ENCODE data around the gene PRDM16.

PRDM16 gene

DNA sequence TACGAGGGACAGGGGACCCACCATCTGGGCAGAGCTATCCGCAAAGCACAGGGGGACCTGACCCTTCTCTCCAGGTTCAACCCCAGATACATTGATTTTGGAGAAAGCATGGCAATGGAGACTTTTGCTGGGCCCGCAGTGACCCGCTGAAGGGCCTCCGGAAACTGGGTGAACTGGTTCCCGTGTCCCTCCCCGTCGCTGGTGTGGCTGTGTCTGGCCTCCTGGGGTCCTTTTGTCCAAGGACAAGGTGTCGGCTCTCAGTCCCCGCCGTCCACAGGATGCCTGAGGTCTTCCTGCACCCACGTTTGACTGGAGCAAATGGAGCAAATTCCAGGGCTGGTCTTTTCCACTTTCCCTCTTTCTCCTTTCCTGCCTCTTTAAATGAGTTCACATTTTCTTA is 176.3 kb downstream of the PRDM16 start:
- ATAC-seq (replicated peaks), result no peak
- Mint-ChIP-seq H3K4me1 (peaks cover 0 to 4% of the 10 kb centered on the region in 2 donors), H3K27me3 (peaks cover 16 to 37% of the 10 kb centered on the region in 2 donors), H3K36me3 (no peaks in the 10 kb centered on the region), H3K27ac (no peak overlapping the region), H3K9me3 (no peaks in the 10 kb centered on the region), H3K4me3 (no peak overlapping the region)
- DNase-seq, result no peak

DNA sequence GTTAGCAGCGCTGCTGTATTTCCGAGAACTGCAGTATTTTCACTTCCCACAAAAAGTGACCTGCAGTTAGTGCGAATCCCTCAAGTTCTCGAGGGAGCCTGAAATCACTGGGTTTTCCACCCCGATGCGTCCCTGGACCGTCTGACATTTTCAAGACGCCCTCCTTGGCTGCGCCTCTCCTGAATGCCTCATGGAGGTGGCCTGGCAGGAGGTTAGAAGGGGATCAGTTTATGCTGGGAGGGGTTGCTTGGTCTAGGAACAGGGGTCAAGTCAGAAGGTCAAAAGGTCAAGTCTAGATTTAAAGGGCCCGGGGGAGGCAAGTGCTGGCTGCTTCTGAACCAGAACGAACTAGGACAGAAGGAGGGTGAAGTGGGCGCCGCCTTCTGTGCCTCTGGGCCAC is 176.8 kb downstream of the PRDM16 start:
- Mint-ChIP-seq H3K36me3 (no peaks in the 10 kb centered on the region), H3K4me3 (no peak overlapping the region), H3K27me3 (peaks cover 16 to 37% of the 10 kb centered on the region in 2 donors), H3K27ac (no peak overlapping the region), H3K4me1 (peaks cover 0 to 4% of the 10 kb centered on the region in 2 donors), H3K9me3 (no peaks in the 10 kb centered on the region)
- DNase-seq, result no peak
- ATAC-seq (replicated peaks), result no peak

DNA sequence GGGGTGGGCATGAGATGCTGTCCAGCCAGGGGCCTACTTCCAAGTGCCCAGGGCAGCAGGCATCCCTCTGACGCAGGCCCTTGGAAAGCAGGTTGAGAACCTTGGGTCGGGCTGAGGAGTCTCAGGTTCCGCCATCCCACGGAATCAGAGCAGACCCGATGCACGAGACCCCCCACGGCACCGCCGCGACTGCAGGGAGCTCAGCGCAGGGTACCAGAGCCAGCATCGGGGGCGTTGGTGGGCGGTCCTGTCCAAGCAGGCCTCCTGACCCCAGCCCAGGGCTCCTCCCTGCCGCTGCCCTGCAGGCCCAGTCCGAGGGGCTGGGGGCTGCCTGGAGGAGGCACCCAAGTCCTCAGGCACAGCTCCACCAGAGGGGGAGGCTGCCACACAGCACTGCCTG is 177.2 kb downstream of the PRDM16 start:
- Mint-ChIP-seq H3K36me3 (no peaks in the 10 kb centered on the region), H3K4me1 (peaks cover 0 to 4% of the 10 kb centered on the region in 2 donors), H3K27me3 (peaks cover 16 to 37% of the 10 kb centered on the region in 2 donors), H3K27ac (no peak overlapping the region), H3K4me3 (no peak overlapping the region), H3K9me3 (no peaks in the 10 kb centered on the region)
- DNase-seq (no peak), ATAC-seq (replicated peaks) (no peak)

- H3K27ac Mint-ChIP-seq, result no peak overlapping the region
Measured at GRCh38 chr1:3247521-3248121, 178.6 kb downstream of the PRDM16 start.

GRCh38 chr1:3248155-3249141 is 179.4 kb downstream of the PRDM16 start:
- no peak for ATAC-seq (replicated peaks)
- Mint-ChIP-seq H3K4me1 (peaks cover 0 to 4% of the 10 kb centered on the region in 2 donors), H3K9me3 (no peaks in the 10 kb centered on the region), H3K36me3 (no peaks in the 10 kb centered on the region), H3K4me3 (no peak overlapping the region), H3K27me3 (peaks cover 16 to 37% of the 10 kb centered on the region in 2 donors), H3K27ac (no peak overlapping the region)
- DNase-seq, result no peak

More at GRCh38 chr1:3247521-3248121, 178.6 kb downstream of the PRDM16 start:
- Mint-ChIP-seq H3K27me3 (peaks cover 16 to 37% of the 10 kb centered on the region in 2 donors), H3K4me3 (no peak overlapping the region), H3K9me3 (no peaks in the 10 kb centered on the region), H3K36me3 (no peaks in the 10 kb centered on the region), H3K4me1 (peaks cover 0 to 4% of the 10 kb centered on the region in 2 donors)
- DNase-seq, result no peak
- no peak for ATAC-seq (replicated peaks)

- H3K4me1 Mint-ChIP-seq, result peaks cover 0 to 4% of the 10 kb centered on the region in 2 donors
- H3K9me3 Mint-ChIP-seq, result no peaks in the 10 kb centered on the region
- H3K27ac Mint-ChIP-seq, result no peak overlapping the region
- no peak for ATAC-seq (replicated peaks)
- H3K36me3 Mint-ChIP-seq, result no peaks in the 10 kb centered on the region
- no peak for DNase-seq
- H3K27me3 Mint-ChIP-seq, result peaks cover 16 to 37% of the 10 kb centered on the region in 2 donors
- no peak overlapping the region for H3K4me3 Mint-ChIP-seq
Measured at GRCh38 chr1:3249231-3249630, 180.2 kb downstream of the PRDM16 start.

DNA sequence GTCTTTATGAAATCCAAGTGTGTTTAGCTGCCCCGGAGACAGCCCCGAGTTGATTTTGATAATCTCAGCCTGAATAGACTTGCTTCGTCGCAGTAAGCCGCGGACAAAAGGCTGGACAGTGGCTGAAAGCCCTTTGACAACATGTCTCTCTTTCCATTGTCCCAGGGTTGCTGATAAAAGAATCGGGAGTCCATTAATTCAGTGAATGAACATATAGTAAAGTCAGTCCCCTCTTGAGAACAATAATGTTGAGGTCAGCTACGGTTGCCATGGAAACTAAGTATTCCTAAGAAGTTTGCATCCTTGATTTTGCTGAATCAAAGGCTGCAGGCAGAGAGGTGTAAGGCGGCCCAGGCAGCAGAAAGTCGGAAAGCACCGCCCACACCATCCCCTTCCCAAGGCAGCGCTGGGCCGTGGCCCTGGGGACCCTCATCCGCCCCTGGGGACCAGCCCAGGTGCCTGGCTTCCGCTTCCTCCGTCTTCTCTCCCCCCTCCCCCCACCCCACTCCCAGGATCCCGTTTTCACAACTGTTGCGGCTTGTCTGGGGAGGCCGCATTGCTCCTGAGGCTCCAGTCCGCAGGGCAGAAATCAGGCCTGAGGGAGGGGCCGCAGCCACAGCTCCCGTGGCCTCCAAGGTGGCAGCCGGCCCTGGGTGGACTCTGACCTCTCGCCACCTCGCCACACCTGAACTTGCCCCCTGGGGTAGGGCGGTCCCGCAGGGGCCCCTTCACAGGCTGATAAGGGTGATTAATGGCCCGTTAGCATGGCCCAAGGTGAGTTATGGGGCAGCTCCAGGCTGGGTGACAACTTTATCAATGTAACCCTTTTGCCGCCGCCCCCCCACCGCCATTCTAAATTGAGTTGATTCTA is 180.9 kb downstream of the PRDM16 start:
- H3K27ac Mint-ChIP-seq, result no peak overlapping the region
- no peak overlapping the region for H3K4me3 Mint-ChIP-seq
- no peaks in the 10 kb centered on the region for H3K9me3 Mint-ChIP-seq
- peaks cover 0 to 4% of the 10 kb centered on the region in 2 donors for H3K4me1 Mint-ChIP-seq
- H3K27me3 Mint-ChIP-seq, result peaks cover 16 to 37% of the 10 kb centered on the region in 2 donors
- ATAC-seq (replicated peaks) (no peak), DNase-seq (no peak)
- no peaks in the 10 kb centered on the region for H3K36me3 Mint-ChIP-seq

- ATAC-seq (replicated peaks) (no peak), DNase-seq (no peak)
- Mint-ChIP-seq H3K36me3 (no peaks in the 10 kb centered on the region), H3K4me1 (peaks cover 0 to 4% of the 10 kb centered on the region in 2 donors), H3K27me3 (peaks cover 15 to 35% of the 10 kb centered on the region in 2 donors), H3K27ac (no peak overlapping the region), H3K4me3 (no peak overlapping the region), H3K9me3 (no peaks in the 10 kb centered on the region)
Measured at GRCh38 chr1:3250624-3251023, 181.6 kb downstream of the PRDM16 start.

DNA sequence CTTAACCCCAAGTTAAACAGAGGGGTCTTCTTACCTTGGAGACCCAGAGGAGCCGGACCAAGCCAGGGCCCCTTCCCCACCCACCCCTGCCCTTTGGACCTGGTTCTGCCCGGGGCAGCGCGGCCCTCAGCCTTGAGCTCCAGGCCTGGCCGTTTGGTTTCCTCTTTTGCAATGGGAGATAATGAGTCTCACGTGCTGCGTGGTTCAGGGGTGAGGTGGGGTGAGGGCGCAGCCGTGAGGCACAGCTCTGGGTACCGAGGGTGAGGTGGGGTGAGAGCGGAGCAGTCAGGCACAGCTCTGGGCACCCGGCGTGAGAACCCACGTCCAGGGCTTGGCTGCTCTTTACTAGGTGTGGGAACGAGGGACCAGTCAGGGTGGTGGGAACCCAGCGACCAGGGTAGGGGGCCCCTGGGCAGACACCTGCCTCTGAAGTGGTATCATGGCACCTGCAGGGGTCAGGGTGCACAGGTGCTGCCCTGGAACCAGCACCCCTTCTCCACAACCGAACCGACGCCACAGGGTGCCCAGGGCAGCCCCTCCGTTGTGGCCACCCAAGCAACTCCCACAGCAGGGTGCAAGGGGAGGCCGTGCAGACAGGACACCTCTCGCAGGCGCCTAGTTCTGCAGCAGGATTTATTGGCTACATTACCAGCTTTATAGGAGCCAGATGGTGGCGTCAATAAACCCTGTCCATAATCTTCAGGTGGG is 182.2 kb downstream of the PRDM16 start:
- no peaks in the 10 kb centered on the region for H3K36me3 Mint-ChIP-seq
- peaks cover 0 to 4% of the 10 kb centered on the region in 2 donors for H3K4me1 Mint-ChIP-seq
- no peak for ATAC-seq (replicated peaks)
- DNase-seq, result no peak
- H3K9me3 Mint-ChIP-seq, result no peaks in the 10 kb centered on the region
- peaks cover 11 to 31% of the 10 kb centered on the region in 2 donors for H3K27me3 Mint-ChIP-seq
- no peak overlapping the region for H3K4me3 Mint-ChIP-seq
- H3K27ac Mint-ChIP-seq, result no peak overlapping the region

DNA sequence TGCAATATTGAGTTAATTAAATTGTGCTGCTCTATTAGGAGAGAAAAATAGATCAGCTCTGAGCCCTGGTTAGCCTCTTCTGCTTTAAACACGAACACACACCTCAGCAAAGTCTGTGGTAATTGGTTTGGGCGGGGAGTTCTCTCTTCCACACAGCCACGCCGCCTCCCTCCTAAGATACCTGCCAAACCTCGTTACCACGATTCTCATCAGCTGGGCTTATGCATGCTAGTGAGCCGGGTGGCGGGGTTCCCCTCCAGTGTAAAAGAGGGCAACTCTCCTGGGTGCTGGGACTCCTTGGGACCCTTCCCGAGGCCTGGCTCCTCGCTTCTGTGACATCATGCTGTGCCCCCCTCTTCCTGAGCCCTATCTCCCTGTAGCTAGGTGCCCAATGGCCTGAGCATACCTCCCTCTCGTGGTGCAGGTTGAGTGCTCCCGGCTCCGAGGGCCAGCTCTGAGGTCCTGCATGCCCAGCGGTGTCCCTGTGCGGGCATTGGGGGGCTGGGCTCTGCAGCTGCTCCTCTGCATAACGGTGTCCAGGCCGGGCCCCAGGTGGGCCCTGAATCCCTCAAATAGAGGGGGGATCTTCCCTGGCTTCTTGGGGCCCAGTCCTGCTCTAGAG is 182.9 kb downstream of the PRDM16 start:
- peaks cover 10 to 27% of the 10 kb centered on the region in 2 donors for H3K27me3 Mint-ChIP-seq
- DNase-seq, result no peak
- no peak overlapping the region for H3K27ac Mint-ChIP-seq
- peaks cover 0 to 4% of the 10 kb centered on the region in 2 donors for H3K4me1 Mint-ChIP-seq
- no peaks in the 10 kb centered on the region for H3K9me3 Mint-ChIP-seq
- ATAC-seq (replicated peaks), result no peak
- H3K4me3 Mint-ChIP-seq, result no peak overlapping the region
- H3K36me3 Mint-ChIP-seq, result no peaks in the 10 kb centered on the region

- Mint-ChIP-seq H3K9me3 (peaks cover 5 to 6% of the 10 kb centered on the region in 2 donors), H3K27ac (no peak overlapping the region)
- ATAC-seq (replicated peaks), result no peak
Measured at GRCh38 chr1:3255680-3256079, 186.7 kb downstream of the PRDM16 start.

DNA sequence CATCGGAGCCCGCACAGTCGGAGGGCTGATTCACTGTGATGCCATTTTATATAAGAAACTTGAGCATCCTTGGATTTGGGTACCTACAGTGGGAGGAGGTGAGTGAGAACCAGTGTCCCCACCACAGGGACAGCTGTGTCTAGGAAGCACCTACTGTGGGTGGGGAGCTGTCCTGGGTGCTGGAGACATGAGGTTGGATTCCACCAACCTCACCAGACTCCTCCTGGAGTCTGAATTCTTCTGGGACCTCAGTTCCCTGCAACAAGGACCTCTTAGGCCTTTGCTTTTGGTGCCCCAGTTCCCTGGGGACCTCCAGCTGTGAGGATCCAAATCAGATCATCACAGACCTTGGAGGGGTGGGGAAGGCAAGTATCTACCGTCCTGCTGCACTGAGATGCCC is 188.8 kb downstream of the PRDM16 start:
- DNase-seq (no peak), ATAC-seq (replicated peaks) (no peak)
- Mint-ChIP-seq H3K36me3 (no peaks in the 10 kb centered on the region), H3K4me1 (no peaks in the 10 kb centered on the region), H3K9me3 (peaks cover 5 to 6% of the 10 kb centered on the region in 2 donors), H3K27me3 (peaks cover 4 to 6% of the 10 kb centered on the region in 2 donors), H3K4me3 (no peak overlapping the region), H3K27ac (no peak overlapping the region)

More at GRCh38 chr1:3255680-3256079, 186.7 kb downstream of the PRDM16 start:
- Mint-ChIP-seq H3K27me3 (peaks cover 4 to 6% of the 10 kb centered on the region in 2 donors), H3K4me1 (no peaks in the 10 kb centered on the region), H3K36me3 (no peaks in the 10 kb centered on the region), H3K4me3 (no peak overlapping the region)
- DNase-seq, result no peak

DNA sequence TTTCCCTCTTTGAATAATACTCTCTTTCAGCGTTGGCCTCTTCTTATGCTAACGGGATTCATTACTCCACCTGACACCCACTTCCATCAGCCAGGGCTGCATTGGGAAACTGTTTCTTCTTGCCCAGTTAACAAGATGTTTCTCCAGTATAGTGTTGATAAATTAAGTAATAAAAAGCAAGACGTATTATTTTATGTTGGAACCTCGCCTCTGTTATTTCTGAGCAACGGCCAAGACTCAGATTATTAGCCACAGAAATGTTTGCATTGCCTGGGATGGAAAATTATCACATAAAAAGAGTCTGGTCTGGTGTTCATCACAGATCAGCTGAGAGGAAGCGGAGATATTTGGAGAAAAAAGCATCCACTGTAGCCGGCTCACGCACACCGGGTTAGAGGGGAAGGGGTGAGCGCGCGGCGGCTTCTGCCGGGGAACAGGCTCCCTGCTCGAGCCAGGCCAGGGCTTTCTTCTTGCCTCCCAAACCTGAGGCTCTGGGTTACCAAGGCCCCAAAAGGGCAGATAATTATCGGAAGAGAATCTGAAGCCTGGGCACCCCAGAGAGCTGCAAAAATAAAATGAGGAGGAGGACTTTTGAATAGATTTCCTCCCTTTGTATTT is 189.5 kb downstream of the PRDM16 start:
- ATAC-seq (replicated peaks) (no peak), DNase-seq (no peak)
- H3K27me3 Mint-ChIP-seq, result peaks cover 4 to 6% of the 10 kb centered on the region in 2 donors
- no peak overlapping the region for H3K4me3 Mint-ChIP-seq
- H3K27ac Mint-ChIP-seq, result no peak overlapping the region
- H3K36me3 Mint-ChIP-seq, result no peaks in the 10 kb centered on the region
- H3K4me1 Mint-ChIP-seq, result no peaks in the 10 kb centered on the region
- peaks cover 5 to 6% of the 10 kb centered on the region in 2 donors for H3K9me3 Mint-ChIP-seq

All from stimulated activated naive B cell treated with anti-CD40 and anti-IgM and Interleukin-4, amounts not matched to agents 10 μg/mL and 1 μg/mL and 100 μg/mL, for 72 hours (primary cell).